ENCODE data around the gene CEBPE. TPM values are rescaled to one million over a fixed set of nuclear protein-coding genes. Genes with fewer than 3 reads are reported as not detected.

CEBPE gene
- total RNA-seq, 1 donor from 2014 or later, result 0.20 TPM

- TF ChIP-seq, protein P1, sequence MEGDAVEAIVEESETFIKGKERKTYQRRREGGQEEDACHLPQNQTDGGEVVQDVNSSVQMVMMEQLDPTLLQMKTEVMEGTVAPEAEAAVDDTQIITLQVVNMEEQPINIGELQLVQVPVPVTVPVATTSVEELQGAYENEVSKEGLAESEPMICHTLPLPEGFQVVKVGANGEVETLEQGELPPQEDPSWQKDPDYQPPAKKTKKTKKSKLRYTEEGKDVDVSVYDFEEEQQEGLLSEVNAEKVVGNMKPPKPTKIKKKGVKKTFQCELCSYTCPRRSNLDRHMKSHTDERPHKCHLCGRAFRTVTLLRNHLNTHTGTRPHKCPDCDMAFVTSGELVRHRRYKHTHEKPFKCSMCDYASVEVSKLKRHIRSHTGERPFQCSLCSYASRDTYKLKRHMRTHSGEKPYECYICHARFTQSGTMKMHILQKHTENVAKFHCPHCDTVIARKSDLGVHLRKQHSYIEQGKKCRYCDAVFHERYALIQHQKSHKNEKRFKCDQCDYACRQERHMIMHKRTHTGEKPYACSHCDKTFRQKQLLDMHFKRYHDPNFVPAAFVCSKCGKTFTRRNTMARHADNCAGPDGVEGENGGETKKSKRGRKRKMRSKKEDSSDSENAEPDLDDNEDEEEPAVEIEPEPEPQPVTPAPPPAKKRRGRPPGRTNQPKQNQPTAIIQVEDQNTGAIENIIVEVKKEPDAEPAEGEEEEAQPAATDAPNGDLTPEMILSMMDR (IDR thresholded peaks at IDR 0.05), result no peak
- H3K27ac Mint-ChIP-seq, result no peak overlapping the region
- POLR2A ChIA-PET, result no interaction called here
- CTCF ChIA-PET, result no interaction called here
- intact Hi-C loops (cut with micrococcal nuclease), result no loop called here
- no peaks in the 10 kb centered on the region for H3K27me3 Mint-ChIP-seq
- no peak for ATAC-seq (ENCODE audit: low read depth)
- no peak for DNase-seq
- H3K36me3 Mint-ChIP-seq (ENCODE audit: low read depth), result no peaks in the 10 kb centered on the region
- H3K4me1 Mint-ChIP-seq, result peaks cover 14% of the 10 kb centered on the region
- no peak overlapping the region for H3K4me3 Mint-ChIP-seq
- H3K9me3 Mint-ChIP-seq, result no peaks in the 10 kb centered on the region
These were observed 12.4 kb upstream of the CEBPE start for GRCh38 chr14:23131482-23131881.

DNA sequence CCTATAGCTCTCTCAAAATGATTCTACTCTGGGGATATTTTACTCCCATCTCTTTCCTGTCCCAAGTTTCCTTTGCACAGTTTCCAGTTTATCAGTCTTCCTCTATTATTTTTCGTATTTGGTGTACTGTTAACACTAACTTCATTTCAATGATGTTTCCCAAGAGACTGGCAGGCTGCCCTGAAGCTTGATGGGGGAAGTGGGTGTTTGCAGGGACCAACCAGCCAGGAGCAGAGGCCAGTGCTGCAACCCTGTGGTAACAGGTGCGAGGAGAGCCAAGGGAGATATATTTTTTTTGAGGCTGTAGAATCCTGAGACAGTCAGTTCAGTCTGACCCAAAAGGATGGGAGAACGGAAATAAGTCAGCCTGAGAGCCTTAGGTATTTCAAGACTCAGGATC is 11.8 kb upstream of the CEBPE start:
- no peaks in the 10 kb centered on the region for H3K27me3 Mint-ChIP-seq
- H3K9me3 Mint-ChIP-seq, result no peaks in the 10 kb centered on the region
- ChIA-PET POLR2A (no interaction called here), CTCF (interaction anchor here (2.5 kb wide), 1 partner anchor 10 kb away, joined by 12 read pairs; no protein-coding TSS in a partner anchor)
- H3K4me3 Mint-ChIP-seq, result no peak overlapping the region
- DNase-seq (no peak), ATAC-seq (ENCODE audit: low read depth) (no peak)
- no peaks in the 10 kb centered on the region for H3K36me3 Mint-ChIP-seq (ENCODE audit: low read depth)
- TF ChIP-seq, protein P1 (IDR thresholded peaks at IDR 0.05), result no peak
- no peak overlapping the region for H3K27ac Mint-ChIP-seq
- intact Hi-C loops (cut with micrococcal nuclease), result no loop called here
- H3K4me1 Mint-ChIP-seq, result peaks cover 14% of the 10 kb centered on the region

GRCh38 chr14:23129759-23130316 is 10.8 kb upstream of the CEBPE start:
- intact Hi-C loops (cut with micrococcal nuclease), result loop anchor here (10.0 kb wide), 1 partner anchor 335 kb away; the partner anchor contains the start of gene NGDN
- DNase-seq, result no peak
- peaks cover 14% of the 10 kb centered on the region for H3K4me1 Mint-ChIP-seq
- H3K9me3 Mint-ChIP-seq, result no peaks in the 10 kb centered on the region
- no peak for ATAC-seq (ENCODE audit: low read depth)
- H3K4me3 Mint-ChIP-seq, result no peak overlapping the region
- POLR2A ChIA-PET, result interaction anchor here (0.9 kb wide), 1 partner anchor 9 kb away, joined by 3 read pairs; no protein-coding TSS in a partner anchor
- H3K36me3 Mint-ChIP-seq (ENCODE audit: low read depth), result no peaks in the 10 kb centered on the region
- CTCF ChIA-PET, result interaction anchor here (2.5 kb wide), 1 partner anchor 9 kb away, joined by 12 read pairs; no protein-coding TSS in a partner anchor
- TF ChIP-seq, protein P1 (IDR thresholded peaks at IDR 0.05), result no peak
- H3K27ac Mint-ChIP-seq, result no peak overlapping the region
- H3K27me3 Mint-ChIP-seq, result no peaks in the 10 kb centered on the region

DNA sequence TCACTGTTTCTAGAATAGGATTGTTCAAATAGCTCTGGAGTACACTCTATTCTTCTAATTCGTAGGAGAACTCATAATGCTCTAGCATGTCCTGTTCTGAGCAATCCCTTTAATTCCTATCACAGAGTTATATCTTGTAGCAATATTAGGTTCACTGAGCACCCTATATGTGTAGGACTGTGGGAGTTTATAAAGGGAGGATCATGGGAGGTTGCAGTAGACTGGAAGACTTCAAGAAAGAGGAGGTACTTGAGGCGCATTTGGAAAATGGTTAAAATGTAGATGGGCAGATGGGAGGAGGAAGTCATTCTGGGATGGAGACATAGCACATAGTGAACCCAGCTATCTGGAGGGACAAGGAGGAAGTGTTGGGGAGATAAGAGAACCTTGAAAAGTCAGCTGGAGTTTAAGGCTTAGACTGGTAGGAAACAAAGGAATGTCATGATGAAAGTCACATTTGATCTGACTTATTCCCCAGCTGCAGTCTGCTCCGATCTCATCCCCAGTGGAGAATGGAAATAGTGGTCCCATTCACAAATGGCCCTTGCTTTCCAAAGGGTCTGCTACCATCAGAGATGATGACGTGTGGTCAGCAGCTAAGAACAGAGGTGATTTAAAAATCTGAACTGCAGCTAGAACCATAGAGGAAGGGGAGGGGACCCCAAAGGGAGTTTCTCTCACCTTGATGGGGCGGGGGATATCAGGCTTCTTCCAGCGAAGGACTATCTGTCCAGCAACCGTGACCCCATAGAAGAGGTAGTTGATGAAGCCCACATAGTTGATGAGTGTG is 10.1 kb upstream of the CEBPE start:
- no peak for DNase-seq
- Mint-ChIP-seq H3K4me3 (no peak overlapping the region), H3K9me3 (no peaks in the 10 kb centered on the region), H3K27ac (no peak overlapping the region), H3K27me3 (no peaks in the 10 kb centered on the region), H3K4me1 (peaks cover 14% of the 10 kb centered on the region), H3K36me3 (ENCODE audit: low read depth) (no peaks in the 10 kb centered on the region)
- intact Hi-C loops (cut with micrococcal nuclease), result loop anchor here (10.0 kb wide), 1 partner anchor 336 kb away; the partner anchor contains the start of gene NGDN
- ATAC-seq (ENCODE audit: low read depth), result no peak
- TF ChIP-seq, protein P1 (IDR thresholded peaks at IDR 0.05), result no peak
- POLR2A ChIA-PET, result interaction anchor here (0.9 kb wide), 1 partner anchor 8 kb away, joined by 3 read pairs; no protein-coding TSS in a partner anchor
- CTCF ChIA-PET, result interaction anchor here (0.7 to 2.5 kb wide), 2 partner anchors 8 to 1143 kb away, joined by 4 to 12 read pairs; no protein-coding TSS in a partner anchor

- ChIA-PET POLR2A (no interaction called here), CTCF (no interaction called here)
- H3K4me3 Mint-ChIP-seq, result no peak overlapping the region
- DNase-seq (no peak), ATAC-seq (ENCODE audit: low read depth) (no peak)
- intact Hi-C loops (cut with micrococcal nuclease), result loop anchor here (10.0 kb wide), 1 partner anchor 337 kb away; the partner anchor contains the start of gene NGDN
- no peaks in the 10 kb centered on the region for H3K36me3 Mint-ChIP-seq (ENCODE audit: low read depth)
- H3K27ac Mint-ChIP-seq, result no peak overlapping the region
- no peaks in the 10 kb centered on the region for H3K27me3 Mint-ChIP-seq
- peaks cover 14% of the 10 kb centered on the region for H3K4me1 Mint-ChIP-seq
- H3K9me3 Mint-ChIP-seq, result no peaks in the 10 kb centered on the region
- TF ChIP-seq, protein P1 (IDR thresholded peaks at IDR 0.05), result no peak
These were observed 8.8 kb upstream of the CEBPE start for GRCh38 chr14:23127861-23128260.

Measured in activated B cell treated with CpG ODN at 0.5 μM for 24 hours (primary cell).